Purkinje cell (primary cell): Measurements from ENCODE around the gene CCDC28A. TPM values are rescaled to one million over a fixed set of nuclear protein-coding genes. Genes with fewer than 3 reads are reported as not detected.

Source experiments
- polyA plus RNA-seq: library from polyadenylated mRNA; unstranded; fragments of >200 nt; fragmentation: Nextera tagmentation; gene quantifications from 2 replicates; pipeline ENCODE4 v1.2.1, GENCODE V29; 2014

Gene CCDC28A
- polyA plus RNA-seq: 45.7 and 61.3 TPM in 2 replicates

DNA sequence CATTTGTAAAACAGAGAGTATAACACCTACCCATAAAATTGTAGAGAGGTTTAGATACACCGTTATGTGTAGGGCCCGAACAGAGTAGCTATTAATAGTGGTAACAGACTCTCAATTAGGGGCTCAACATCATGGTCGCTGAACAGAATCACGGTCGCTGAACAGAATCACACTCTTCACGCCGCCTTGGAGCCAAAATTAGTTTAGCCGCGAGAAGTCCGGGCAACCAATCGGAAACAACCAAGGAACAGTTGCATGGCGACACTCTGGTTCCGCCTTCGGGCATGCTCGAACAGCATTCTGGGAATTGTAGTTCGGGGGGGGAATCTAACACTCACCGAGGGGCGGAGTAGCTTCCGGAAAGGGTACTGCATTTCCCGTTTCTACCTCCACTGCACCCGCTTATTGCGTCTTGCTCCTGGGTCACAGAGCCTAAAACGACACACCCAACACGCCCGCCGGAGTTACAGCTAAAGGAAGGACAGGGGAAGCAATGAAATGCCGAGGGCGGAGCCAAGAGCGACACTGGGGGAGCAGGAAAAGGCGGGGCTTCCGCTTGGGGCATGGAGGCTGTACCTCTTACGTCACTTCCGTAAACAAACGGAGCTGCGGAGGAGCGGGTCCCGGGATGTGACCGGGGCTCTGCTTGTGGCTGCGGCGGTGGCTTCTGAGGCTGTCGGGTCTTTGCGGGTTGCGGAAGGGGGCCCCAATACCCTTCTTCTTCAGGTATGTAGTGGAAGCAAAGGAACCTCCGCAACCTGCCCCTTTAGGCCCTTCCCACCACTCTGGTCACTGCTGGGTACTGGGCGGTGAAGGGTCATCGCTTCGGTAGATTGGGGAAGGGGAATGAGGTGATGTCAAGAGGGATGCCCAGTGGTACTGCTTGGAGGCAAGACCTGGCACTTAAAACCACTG lies at the start of gene CCDC28A:
Gene CCDC28A, plus strand, starts transcription at position 593 of the 915 bp plus-strand sequence. CDS start 2,352 bp downstream, outside the sequence.

GRCh38 chr6:138795809-138796603 lies 22.4 kb downstream of the CCDC28A start, which contains the start of gene ECT2L:
Gene ECT2L, plus strand, starts transcription at chr6:138796087. Its CDS starts 17,188 bp downstream, at chr6:138813275.

Other genes starting within 250 kb of the CCDC28A start
- 0.31 TPM in 1 of 2 replicates, not detected in the other for gene ECT2L, start 22.3 kb downstream of the CCDC28A start, polyA plus RNA-seq
- gene REPS1, start 214.5 kb downstream of the CCDC28A start, polyA plus RNA-seq: 53.0 and 55.3 TPM in 2 replicates